MM.1S (cell line): Measurements from ENCODE around the gene TBC1D20.

Source experiments
- CTCF ChIP-seq: fragments of 300-600 bp; sonication (generic); IDR thresholded peaks from 2 replicates; pipeline ENCODE4 v1.5.1; 2016; ENCODE audit warnings: antibody characterized with exemption, low read length, mixed read lengths
- EZH2 ChIP-seq: fragments of 300-600 bp; sonication (generic); optimal IDR thresholded peaks from 2 replicates; pipeline ENCODE3; 2017; ENCODE audit warnings: low read depth, mild to moderate bottlenecking, antibody characterized with exemption, low read length, mixed read lengths

GRCh38 chr20:432677-433299 is 29.5 kb downstream of the TBC1D20 start:
- TF ChIP-seq CTCF (no peak), EZH2 (no peak)
